Transverse colon (tissue), 4 donors: ENCODE measurements around the gene TMEM108.

Experiments used
- EP300 ChIP-seq: sonication (generic); formaldehyde crosslinking; IDR thresholded peaks from one replicate; pipeline ENCODE4 v1.6.1; 2017; ENCODE audit warnings: antibody characterized with exemption, low read depth
- POLR2A ChIP-seq: fragments of 450-650 bp; IDR thresholded peaks from one replicate; pipeline ENCODE4 v1.6.1; 2016; ENCODE audit warnings: antibody characterized with exemption, mild to moderate bottlenecking, moderate library complexity
- POLR2AphosphoS5 ChIP-seq, 3 donors: sonication (generic); formaldehyde crosslinking; IDR thresholded peaks; one replicate each; pipeline ENCODE4 v1.6.1; 2016; ENCODE audit warnings: antibody characterized with exemption in 3 of 3
- TF ChIP-seq, protein P1 (sequence below), 5 experiments: fragments of 200-600 bp in 3 of 5; fragments of 450-650 bp in 2 of 5; sonication (generic) in 3 of 5; IDR thresholded peaks; 1 replicate in 2 of 5; 2 replicates in 3 of 5; pipeline ENCODE4 v1.5.1; 2016 to 2017; ENCODE audit warnings: antibody characterized with exemption in 5 of 5, inconsistent platforms in 3 of 5, mild to moderate bottlenecking in 2 of 5, moderate library complexity in 1 of 5

GRCh38 chr3:133404920-133405319, 366.7 kb downstream of the TMEM108 start:
- TF ChIP-seq, protein P1, sequence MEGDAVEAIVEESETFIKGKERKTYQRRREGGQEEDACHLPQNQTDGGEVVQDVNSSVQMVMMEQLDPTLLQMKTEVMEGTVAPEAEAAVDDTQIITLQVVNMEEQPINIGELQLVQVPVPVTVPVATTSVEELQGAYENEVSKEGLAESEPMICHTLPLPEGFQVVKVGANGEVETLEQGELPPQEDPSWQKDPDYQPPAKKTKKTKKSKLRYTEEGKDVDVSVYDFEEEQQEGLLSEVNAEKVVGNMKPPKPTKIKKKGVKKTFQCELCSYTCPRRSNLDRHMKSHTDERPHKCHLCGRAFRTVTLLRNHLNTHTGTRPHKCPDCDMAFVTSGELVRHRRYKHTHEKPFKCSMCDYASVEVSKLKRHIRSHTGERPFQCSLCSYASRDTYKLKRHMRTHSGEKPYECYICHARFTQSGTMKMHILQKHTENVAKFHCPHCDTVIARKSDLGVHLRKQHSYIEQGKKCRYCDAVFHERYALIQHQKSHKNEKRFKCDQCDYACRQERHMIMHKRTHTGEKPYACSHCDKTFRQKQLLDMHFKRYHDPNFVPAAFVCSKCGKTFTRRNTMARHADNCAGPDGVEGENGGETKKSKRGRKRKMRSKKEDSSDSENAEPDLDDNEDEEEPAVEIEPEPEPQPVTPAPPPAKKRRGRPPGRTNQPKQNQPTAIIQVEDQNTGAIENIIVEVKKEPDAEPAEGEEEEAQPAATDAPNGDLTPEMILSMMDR (IDR thresholded peaks at IDR 0.05): no peak
- TF ChIP-seq POLR2AphosphoS5 (IDR thresholded peaks at IDR 0.05) (no peak), POLR2A (no peak), EP300 (no peak)
